Activated naive CD4-positive, alpha-beta T cell treated with Interleukin-2 at 50 U/mL for 16 hours (primary cell): ENCODE data around the gene ARX.

Experiments
- DNase-seq: peaks from one replicate; pipeline ENCODE4 v3.0.0-alpha.2; 2020

The ARX gene

DNA sequence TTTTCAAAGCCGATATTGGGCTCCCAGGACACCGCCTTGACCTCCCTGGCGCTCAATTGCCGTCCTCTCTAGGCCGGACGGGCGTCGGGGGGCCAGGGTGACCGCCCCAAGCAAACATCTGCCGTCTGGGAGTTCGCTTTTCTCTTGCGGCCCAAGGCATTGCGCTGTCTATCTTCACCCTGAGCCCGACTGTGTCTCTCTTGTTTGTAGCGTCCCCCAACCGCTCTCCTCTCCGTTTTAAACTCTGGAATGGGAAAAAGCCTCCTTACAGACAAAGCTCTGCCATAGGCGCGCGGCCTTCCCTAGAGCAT, 551 bp upstream of the ARX start:
- no peak for DNase-seq

DNA sequence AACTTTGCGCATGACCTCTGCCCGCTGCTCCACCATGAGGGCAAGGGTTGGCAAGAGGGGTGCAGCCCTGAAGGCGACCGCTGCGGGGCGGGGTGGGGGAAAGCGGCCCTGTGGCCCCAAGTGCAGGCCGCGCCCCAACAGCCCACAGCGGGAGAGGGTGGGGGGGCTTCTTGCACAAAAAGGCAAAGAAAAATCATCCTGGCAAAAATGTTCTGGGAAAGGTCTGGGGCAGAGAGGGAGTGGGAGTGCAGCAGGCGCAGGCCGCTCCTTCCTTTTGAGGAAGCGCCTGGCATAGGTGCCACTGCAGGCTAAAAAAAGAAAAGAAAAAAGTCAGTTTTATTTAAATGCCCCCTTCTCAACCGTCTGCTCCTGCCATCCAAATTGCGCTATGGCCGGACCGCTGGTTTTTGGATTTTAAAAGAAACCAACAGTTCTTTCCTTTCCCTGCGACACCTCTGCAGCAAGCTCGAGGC, 1.4 kb downstream of the ARX start:
- DNase-seq = no peak

DNA sequence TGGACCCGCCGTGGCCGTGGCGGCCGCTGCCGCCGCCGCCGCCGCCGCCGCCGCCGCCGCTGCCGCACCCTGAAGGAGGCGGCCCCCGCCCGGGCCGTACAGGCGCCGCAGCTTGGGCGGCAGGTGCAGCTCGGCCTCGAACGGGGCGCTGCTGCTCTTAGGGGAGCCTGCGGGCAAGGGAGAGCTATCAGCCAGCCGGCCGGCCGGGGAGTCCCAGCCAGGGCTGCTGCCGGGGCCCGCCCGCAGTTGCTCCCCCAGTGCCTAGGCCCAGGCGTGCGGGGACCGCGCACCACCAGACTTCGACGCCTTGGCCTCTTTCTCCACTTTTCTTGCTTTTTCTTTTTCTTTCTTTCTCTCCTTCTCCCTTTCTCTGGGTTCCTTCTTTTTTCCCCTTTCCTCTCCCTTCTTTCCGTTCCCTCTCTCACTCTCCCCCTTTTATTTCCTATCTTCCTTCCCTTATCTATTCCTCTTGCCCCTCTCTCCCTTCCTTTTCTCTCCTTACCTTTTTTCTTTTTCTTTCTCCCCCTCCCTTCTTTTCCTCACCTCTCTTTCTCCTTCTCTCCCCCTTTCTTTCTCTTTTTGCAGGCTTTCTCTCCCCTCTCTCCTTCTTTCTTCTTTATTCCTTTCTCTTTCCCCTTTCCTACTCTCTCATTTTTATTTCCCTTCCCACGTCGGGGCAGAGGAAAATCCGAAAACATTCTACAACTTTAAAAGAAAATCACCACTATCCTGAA, 2.0 kb downstream of the ARX start:
- no peak for DNase-seq

DNA sequence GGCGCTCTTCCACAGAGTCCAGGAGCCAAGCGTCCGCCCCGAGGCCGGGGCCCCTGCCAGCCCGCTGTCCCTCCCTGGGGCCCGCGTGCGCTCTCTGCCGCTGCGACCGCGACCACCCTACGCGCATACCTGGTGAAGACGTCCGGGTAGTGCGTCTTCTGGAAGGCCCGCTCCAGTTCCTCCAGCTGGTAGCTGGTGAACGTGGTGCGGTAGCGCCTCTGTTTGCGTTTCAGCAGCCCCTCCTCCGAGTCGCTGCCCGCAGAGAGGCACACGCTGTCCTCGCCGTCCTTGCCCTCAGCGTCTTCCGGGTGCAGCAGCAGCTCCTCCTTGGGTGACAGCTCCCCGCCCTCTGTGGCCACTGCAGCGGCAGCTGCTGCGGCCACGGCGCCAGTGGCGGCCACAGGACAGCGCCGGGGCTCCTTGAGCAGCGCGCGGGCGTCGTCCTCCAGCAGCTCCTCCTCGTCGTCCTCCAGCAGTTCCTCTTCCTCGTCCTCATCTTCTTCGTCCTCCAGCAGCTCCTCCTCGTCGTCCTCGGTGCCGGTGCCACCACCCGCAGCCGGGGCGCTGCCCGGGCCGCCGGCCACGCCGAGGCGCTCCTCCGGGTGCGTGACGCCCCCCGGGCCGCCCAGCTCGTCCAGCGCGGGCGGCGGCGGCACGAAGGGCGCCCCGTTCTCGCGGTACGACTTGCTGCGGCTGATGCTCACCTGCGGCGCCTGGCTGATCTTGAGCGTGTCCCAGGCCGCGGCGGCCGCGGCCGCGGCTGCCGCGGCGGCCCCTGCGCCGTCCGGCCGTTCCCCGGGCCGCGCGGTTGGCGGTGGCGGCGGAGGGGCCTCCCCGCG, 2.8 kb downstream of the ARX start:
- DNase-seq = no peak

DNA sequence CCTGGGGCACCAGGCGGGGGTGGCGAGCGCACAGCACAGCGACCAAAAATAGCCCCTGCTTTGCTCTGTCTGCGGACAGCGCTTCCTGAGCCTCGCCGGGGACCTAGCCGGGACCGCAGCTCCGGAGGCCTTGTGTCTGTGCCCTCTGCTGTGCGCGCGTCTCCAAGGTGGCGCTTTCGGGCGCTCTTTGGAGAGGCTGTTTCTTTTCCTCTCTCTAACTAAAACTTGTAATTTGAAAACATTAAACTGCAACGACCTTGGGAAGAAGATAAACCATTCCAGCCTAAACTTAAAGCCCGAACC, 3.4 kb downstream of the ARX start:
- DNase-seq = no peak

DNA sequence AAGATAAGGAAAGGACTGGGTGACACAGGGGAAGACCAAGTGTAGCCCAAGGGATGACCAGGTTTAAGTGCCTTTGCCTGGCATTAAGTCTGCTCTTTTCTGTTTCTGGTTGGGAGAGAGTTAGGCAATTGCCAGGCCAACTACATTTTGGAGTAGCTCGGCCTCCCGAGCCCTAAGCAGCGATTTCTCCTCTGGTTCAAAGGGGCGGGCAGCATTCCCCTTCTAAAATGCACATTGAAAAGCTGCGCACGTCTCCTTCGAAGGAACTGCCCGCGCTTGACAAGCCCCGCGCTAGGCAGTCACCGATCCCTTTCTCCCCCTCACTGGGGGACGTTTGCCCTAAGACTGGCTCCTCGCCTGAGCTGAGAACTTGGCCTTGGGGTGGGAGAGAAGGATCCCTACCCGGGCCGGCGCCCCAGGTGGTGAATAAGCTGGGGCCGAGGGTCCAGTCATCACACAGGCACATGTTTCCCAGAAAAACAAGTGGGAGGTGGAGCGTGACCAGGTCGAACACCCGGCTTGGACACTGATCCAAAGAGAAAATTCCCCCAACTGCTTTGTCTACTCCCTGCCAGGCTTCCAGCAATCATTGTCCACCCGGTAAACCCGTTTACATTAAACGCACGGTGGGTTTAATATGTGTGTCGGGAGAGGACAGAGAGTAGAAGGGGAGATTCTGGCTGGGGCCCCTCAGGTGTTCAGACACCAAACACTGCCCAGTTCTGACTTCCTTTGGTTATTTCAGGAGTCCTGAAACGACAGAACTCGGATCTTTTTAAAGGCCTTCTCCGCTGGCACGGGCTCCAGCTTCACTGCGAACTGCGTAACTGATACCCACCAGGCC, 4.0 kb downstream of the ARX start:
- no peak for DNase-seq

DNA sequence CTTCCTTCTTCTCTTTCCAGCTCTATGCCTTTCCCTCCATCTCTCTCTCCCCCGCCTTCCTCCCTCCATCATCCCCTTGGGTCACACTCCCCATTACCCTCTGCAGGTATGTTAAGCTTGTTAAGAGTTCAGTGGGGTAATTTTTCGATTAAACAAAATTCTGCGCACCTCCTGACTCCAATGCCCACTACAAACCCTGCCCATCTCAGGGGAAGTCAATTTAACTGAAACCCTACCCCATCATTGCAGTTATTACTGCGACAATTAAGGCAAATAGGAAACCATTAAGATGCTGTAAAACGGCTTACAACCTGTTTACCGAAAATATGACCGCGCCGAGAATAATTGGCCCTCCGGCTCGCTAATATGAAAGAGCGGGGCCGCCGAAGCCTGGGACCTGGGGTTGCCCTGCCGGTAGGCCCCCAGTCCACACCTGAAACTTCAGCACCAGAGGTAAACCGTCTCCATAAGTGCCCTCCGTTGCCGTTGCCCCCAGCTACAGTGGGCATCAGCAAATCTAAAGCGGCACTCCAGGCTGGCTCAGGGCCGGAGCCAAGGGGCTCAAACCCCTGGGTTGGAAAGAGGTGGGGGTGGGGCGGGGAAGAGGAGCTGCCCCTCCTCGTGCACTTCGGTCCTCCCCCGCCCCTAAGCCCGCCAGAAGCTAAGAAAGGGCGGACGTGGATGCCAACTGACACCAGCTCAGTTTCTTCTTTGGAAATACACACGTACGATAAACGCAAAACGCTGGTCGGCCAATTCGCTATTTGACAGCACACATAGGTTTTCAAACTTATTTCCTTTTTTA, 4.8 kb downstream of the ARX start:
- DNase-seq = no peak

DNA sequence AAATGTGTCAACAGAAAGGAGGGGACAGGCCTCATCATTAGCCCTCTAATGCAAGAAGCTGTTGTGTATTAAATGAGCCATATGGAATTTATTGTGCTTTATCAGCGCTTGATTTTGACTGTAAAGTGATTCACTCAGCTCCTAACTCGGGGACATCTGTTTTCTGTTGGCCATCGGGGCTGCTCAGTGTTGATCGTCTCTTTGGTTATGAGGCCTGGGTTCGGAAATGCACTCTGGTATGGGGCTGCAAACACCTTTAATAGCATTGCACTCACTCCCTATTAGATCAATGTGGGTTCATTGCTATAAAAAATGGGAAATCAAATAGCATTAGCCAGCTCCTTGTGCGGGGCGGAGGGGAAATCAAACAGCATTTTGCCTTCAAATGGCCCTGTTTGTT, 6.4 kb downstream of the ARX start:
- DNase-seq = no peak

DNA sequence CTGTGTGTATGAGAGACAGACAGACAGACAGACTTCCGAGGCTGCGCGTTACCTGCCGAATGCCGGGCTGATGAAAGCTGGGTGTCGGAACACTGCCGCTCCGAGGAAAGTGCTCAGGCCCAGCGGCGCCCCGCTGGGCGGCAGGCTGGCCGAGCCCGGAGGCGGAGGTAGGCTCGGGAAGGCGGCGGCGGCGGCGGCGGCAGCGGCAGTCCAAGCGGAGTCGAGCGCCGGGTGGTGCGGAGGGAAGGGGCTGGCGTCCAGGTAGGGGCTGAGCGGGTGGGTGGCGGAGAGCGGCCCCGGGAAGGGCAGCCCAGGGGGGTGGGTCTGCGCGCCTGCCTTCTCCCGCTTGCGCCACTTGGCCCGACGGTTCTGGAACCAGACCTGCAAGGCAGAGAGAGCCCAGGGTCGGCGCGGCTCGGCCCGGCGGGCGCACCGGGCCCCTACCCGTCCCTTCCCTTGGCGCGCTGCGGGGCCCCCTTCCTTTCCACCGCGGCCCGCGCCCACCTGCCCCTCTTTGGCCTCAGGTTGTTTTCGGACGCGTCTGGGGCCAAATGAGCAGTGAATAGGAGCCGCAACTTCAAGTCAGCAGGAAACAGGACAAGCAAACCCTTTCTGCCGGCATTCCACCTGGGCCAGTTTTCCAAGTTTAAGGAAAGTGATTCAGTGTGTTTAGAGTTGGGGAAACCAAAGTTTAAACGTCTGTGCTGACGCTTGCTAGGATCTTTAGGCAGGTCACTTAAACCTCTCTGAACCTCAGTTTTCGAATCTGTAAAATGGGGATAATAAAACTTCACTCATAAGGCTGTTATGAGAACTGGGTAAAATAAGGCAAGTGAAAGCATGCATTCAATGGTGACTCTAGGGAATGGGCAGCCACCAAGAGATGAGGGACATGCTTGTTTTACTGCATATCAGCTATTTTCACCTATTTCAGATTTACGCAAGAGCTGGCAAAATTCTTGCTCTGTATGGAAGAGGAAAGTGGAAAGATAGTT, 8.4 kb downstream of the ARX start:
- DNase-seq = no peak

DNA sequence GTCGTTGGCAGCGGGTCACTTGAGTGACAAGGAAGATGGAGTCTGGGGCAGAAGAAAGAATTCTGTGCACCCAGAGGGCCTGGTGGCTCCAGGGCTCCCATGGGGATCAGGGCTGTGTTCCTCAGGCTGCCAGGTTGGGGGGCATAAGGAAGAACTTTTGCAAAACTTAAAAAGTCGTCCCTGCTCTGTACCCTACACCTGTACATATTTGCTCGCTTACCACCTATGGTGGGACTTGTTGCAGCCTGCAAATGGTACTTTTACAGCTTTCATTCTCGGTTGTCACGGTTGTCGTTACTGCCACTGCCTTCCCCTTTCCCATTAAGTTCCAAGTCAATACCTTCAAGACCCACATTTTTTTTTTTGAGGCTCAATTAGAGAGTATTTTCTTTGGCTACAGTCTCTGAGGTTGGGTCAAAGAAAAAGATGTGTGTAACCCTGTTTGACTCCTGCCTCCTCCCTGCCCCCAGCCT, 9.1 kb downstream of the ARX start:
- DNase-seq = no peak

DNA sequence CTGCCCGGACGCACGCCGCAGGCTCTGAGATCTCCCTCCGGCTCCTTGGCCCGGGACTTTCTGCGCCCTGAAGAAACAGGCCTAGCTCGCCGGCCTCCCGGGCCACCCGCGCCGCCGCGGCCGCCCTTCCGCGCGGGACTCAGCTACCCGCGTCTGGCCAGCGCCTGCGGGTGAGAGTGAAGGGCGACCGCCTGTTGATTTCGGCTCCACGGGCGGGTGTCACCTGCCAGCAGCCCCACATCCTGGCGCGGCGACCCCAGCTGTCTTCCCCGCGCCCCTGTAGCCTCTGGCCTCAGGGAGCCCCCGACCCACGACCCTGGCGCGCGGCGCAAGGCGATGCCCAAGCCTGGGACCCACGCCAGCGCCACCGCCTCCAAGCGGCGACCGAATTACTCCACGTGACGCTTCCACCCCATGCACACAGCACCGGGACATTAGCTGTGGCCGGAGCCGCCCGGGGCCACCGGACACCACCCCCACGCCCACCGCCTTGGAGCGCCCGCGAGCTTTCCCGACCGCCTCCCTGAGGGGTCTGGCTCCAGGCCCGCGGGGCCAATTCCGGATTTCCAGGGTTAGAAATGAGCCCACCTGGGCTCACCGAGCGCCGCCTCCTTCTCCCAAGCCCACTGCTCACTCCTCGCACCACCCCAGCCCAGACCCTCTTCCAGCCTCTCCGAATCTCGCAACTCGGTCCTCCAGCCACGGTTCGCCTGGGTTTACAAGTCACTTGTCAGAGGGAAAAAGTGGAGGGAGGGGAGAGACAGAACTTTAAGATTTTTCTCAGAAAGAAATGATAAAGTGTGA, 10.2 kb downstream of the ARX start:
- DNase-seq = no peak

DNA sequence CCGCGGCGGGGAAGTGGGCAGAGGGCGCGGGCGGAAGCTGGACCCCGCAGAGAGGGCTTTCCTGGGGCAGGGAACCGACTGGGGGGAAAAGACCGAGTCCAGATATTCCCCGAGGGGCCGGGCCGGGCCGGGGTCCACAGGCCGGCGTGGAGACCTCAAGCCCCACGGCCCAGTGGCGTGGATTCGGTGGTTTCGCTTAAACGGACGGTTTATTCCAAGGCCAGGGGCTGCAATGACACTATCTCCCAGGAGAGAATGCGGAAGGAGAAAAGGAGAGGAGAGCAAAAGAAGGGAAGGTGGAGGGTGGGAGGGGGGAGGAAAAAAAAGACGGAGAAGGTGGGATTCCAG, 10.8 kb downstream of the ARX start:
- no peak for DNase-seq

DNA sequence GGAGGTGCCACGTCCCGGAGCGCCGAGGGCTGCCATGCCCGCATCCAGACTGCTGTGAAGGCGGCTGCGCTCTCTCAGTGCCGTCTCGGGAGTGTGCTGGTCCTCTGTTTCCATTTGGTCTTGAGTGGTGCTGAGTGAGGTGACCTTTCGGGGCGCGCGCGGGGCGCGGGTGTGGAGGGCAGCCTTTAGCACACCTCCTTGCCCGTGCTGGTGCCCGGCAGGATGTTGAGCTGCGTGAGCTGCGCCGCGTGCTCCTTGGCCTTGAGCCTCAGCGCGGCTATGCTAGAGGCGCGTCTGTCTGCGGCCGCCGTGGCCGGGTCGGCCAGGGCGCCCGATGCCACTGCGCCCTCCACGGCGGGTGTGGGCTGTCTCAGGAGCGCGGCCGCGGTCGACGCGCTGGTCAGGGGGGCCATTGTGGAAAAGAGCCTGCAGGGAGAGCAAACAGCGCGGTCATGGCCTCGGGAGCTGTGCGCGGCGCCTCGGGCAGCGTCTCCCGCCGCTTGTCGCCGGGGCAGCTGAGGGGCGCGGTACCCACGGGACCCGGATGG, 11.2 kb downstream of the ARX start:
- DNase-seq = no peak

DNA sequence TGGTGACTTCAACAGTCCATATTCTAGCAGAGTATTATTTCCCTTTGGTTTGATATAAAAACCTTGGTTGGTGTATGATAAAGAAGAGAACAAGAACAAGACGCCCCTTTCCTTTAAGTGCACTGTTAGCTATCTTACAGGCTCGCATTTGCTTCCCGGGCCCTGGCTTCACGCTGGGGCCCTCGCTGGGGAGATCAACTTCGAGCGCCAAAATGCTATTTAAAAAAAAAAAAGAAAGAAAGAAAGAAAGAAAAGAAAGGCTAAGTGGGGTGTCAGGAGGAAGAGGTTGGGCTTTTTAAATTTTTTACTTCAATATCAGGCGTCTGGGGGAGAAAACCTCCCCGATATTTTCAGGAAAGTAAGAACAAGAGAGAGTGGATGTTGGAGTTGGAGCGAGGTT, 11.7 kb downstream of the ARX start:
- DNase-seq = no peak

DNA sequence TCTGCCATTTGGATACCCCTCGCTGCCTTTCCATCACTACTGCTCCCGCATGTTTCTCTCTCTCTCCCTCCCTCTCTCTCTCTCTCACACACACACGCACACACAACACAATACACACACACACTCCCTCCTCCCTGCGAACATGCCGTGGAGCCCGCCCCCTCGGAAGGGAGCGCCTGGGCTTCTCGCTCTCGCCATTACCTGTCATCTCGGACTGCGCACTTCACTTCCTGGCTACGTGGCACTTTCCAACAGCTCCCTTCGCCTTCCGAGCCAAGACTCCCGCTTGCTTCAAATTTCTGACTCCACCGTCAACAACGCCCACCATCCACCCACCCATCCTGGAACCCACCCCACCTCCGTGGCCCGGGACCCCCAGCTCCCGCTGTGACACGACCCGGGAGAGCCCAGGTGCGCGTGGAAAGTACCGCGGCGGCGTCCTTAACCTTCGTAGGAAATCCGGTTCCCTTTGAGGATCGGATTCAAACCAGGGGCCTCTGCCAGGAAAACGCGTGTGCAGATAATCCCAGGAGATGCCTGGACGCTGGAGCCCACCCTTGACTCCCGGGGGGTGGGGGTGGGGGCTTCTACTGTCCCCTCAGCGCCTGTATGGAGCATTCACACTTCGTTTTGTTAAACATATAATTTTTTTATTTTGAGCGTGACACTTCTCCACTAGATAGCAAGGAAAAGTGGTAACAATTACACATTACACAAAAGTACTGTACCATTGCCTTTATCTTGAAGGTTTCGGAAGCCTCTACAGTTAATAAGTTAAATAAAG, 12.5 kb downstream of the ARX start:
- no peak for DNase-seq

DNA sequence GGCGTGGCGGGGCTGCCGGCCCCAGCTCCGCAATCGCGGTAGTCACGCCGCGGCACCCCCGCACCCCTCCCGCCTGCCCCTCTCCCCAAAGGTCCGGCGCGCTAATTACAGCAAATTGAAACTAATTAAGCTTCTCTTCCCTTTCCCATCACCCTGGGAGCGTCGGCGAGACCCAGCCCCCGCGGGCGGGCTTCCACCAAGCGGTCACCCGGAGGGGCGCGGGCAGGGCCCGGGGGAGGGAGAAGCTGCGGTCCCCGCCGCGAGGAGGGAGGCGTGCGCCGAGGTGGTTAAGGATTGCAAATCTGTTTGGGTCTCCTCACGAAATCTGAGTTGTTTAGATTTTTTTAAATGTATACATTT, 13.1 kb downstream of the ARX start:
- DNase-seq = no peak

DNA sequence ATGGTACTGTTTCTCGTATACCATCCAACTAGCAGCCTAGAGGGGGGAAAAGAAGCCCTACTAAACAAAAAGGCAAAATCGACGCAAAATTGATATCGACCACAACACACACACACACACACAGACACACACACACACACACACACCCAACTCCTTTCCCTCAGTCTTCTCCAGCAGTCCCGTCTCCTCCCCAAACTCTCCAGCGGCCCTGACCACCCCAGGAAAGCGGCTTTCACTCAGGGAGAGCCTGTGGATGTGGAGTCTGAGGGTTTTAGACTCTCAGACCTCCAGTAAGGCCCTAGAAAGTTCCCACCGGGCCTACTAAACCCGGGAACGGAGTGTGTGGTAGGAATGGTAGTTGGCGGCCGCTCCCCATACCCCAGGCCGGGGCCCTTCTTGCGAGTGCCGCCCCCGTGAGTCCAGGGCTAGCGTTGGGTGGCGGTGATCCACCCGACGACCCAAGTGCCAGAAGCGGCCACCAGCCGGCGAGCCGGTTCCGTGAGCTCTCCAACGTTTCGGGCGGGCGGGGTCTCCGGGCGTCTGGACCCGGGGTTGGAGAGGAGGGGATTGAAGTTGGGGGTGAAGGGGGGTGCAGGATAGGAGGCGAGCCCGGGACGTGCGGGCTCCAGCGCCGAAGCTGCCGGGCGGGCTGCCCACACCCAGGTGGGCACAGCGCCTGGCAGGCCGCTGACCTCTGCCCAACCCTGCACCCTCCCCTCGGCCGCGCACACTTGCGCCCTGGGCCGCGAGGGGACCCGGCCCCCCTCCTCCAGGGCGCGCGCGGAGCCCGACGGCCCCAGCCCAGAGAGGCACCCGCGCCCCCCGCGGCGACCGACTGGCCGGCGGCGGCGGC, 13.7 kb downstream of the ARX start:
- DNase-seq = no peak

DNA sequence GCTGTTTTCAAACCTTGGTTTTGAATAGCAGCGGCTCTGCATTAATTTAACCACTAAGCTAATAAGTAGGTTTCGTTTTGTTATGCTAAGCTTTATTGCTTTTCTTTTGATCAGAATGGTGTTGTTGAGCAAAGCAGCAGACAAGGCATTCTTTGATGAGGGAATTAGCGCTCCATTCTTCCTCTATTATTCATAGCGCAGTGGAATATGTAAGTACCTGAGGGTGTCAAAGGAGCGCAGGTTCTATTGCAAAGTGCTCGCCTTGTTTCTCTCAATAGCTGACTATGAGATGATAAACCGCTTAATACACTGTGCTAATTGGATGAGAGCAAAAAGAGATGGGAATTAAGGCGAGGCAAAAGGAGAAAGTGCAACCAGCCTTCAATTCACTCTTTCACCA, 16.3 kb downstream of the ARX start:
- no peak for DNase-seq
